HepG2 (cell line): ENCODE measurements around the gene DHFR2. TPM values are rescaled to one million over a fixed set of nuclear protein-coding genes. Genes with fewer than 3 reads are reported as not detected.

ENCODE experiments used
- ATAC-seq: fragments of 200-7000 bp; cut with Tn5 transposase; 3 replicates; pipeline ENCODE4 v1.9.1; 2020; ENCODE audit warnings: mild to moderate bottlenecking, moderate library complexity
- BruUV-seq: library from RNA; stranded (reverse); fragments of 400-500 nt; replicated peaks from 2 replicates; lab custom pipeline; 2021; lab: Mats Ljungman, UMichigan
- CTCF ChIA-PET: fragments of 300-600 bp; formaldehyde crosslinking; extraction: SDS; loops from one replicate; lab custom pipeline; 2021; ENCODE audit warnings: low total read pairs, inconsistent platforms, low intra/inter-chr PET ratio; lab: Yijun Ruan, JAX
- POLR2A ChIA-PET: fragments of 350-600 bp; sonication (Branson Sonifier 250); formaldehyde crosslinking; loops from one replicate; lab custom pipeline; 2020; ENCODE audit warnings: antibody characterized with exemption, inconsistent platforms; lab: Yijun Ruan, JAX
- DNase-seq: peaks from one replicate; pipeline ENCODE4 v3.0.0-alpha.2; 2015; ENCODE audit warnings: low spot score
- FAIRE-seq: peaks from 3 replicates; lab custom pipeline; 2011; peaks lifted over from hg19 to GRCh38; lab: Jason Lieb, UNC
- H2AFZ ChIP-seq: one replicate; pipeline ENCODE4 v1.6.1; 2011; ENCODE audit warnings: low read length, inconsistent platforms
- H3K27ac ChIP-seq: fragments of 300-600 bp; 3 replicates; pipeline ENCODE4 v1.8.0; 2011; ENCODE audit warnings: mixed run types, mild to moderate bottlenecking, mixed read lengths, low read length, inconsistent platforms; ENCODE audit not compliant: insufficient read depth; ENCODE audit errors: extremely low read length
- H3K27me3 ChIP-seq, 2 experiments: fragments of 200-600 bp in 1 of 2; 2 replicates in 1 of 2; 3 replicates in 1 of 2; pipeline versions ENCODE4 v1.6.0 to v1.8.0; 2011; ENCODE audit warnings: low read length in 2 of 2, mild to moderate bottlenecking in 2 of 2, moderate library complexity in 2 of 2, inconsistent platforms in 1 of 2; ENCODE audit not compliant: insufficient read depth in 2 of 2, control insufficient read depth in 1 of 2
- H3K36me3 ChIP-seq, 2 experiments: fragments of 200-600 bp in 1 of 2; replicated peaks in 1 of 2; 2 replicates in 1 of 2; 3 replicates in 1 of 2; pipeline versions ENCODE4 v1.5.1 to v1.8.0; 2011; ENCODE audit warnings: low read length in 2 of 2, inconsistent platforms in 1 of 2; ENCODE audit not compliant: insufficient read depth in 2 of 2, control insufficient read depth in 1 of 2
- H3K4me1 ChIP-seq: 2 replicates; pipeline ENCODE4 v1.5.1; 2012; ENCODE audit warnings: low read length, inconsistent platforms; ENCODE audit not compliant: insufficient read depth
- H3K4me2 ChIP-seq: 2 replicates; pipeline ENCODE4 v1.6.0; 2011; ENCODE audit warnings: low read depth, low read length, inconsistent platforms
- H3K4me3 ChIP-seq, 3 experiments: fragments of 200-600 bp in 1 of 3; sonication (generic), shearing (Covaris generic) in 1 of 3; replicated peaks in 1 of 3; 2 replicates each; pipeline ENCODE4 v1.5.1; 2011 to 2016; ENCODE audit warnings: low read length in 3 of 3, inconsistent platforms in 2 of 3, low read depth in 2 of 3, mild to moderate bottlenecking in 2 of 3, control low read depth in 1 of 3, mixed read lengths in 1 of 3; ENCODE audit not compliant: insufficient read depth in 1 of 3
- H3K79me2 ChIP-seq: one replicate; pipeline ENCODE4 v1.6.1; 2011; ENCODE audit warnings: low read length, inconsistent platforms; ENCODE audit not compliant: insufficient read depth
- H3K9ac ChIP-seq: 2 replicates; pipeline ENCODE4 v1.6.0; 2011; ENCODE audit warnings: mild to moderate bottlenecking, low read depth, low read length, inconsistent platforms; ENCODE audit not compliant: insufficient read depth
- H3K9me3 ChIP-seq: 2 replicates; pipeline ENCODE4 v1.5.1; 2012; ENCODE audit warnings: mild to moderate bottlenecking, low read length
- H4K20me1 ChIP-seq: 2 replicates; pipeline ENCODE4 v1.6.0; 2011; ENCODE audit warnings: inconsistent platforms, mild to moderate bottlenecking, low read length, moderate library complexity; ENCODE audit not compliant: insufficient read depth
- ATF1 ChIP-seq: IDR thresholded peaks from 2 replicates; pipeline ENCODE4 v1.6.1; 2016; ENCODE audit warnings: mild to moderate bottlenecking, control low read depth
- ESRRA ChIP-seq: sonication (generic); formaldehyde crosslinking; IDR thresholded peaks from 2 replicates; pipeline ENCODE4 v1.5.1; 2020; ENCODE audit warnings: mild to moderate bottlenecking, low read depth, missing genetic modification reagents
- HES4 ChIP-seq: sonication (generic); formaldehyde crosslinking; IDR thresholded peaks from 2 replicates; pipeline ENCODE4 v1.9.0; 2021; ENCODE audit warnings: mild to moderate bottlenecking, missing genetic modification reagents, borderline replicate concordance
- NCOA5 ChIP-seq: sonication (generic); formaldehyde crosslinking; IDR thresholded peaks from 2 replicates; pipeline ENCODE4 v1.4.0; 2020; ENCODE audit warnings: missing genetic modification reagents
- NFATC3 ChIP-seq: sonication (generic); formaldehyde crosslinking; IDR thresholded peaks from 2 replicates; pipeline ENCODE4 v1.5.1; 2020; ENCODE audit warnings: mild to moderate bottlenecking, missing genetic modification reagents
- PCBP2 ChIP-seq: fragments of 200-400 bp; formaldehyde crosslinking; optimal IDR thresholded peaks from 2 replicates; pipeline ENCODE3; 2018; ENCODE audit warnings: low read length, low read depth; ENCODE audit not compliant: poor library complexity, severe bottlenecking
- SMARCE1 ChIP-seq: fragments of 450-650 bp; IDR thresholded peaks from 2 replicates; pipeline ENCODE4 v1.6.1; 2017; ENCODE audit warnings: borderline replicate concordance
- TBP ChIP-seq: sonication (generic); formaldehyde crosslinking; IDR thresholded peaks from 2 replicates; pipeline ENCODE4 v1.5.0; 2020; ENCODE audit warnings: missing genetic modification reagents
- ZNF549 ChIP-seq: sonication (generic); formaldehyde crosslinking; IDR thresholded peaks from 2 replicates; pipeline ENCODE4 v1.5.0; 2020; ENCODE audit warnings: missing genetic modification reagents
- ZNF619 ChIP-seq: sonication (generic); formaldehyde crosslinking; IDR thresholded peaks from 2 replicates; pipeline ENCODE4 v1.4.0; 2020; ENCODE audit warnings: mild to moderate bottlenecking, missing genetic modification reagents
- ZSCAN20 ChIP-seq: sonication (generic); formaldehyde crosslinking; IDR thresholded peaks from 2 replicates; pipeline ENCODE4 v1.4.0; 2020; ENCODE audit warnings: missing genetic modification reagents, mild to moderate bottlenecking, borderline replicate concordance
- WGBS: methylation state at CpG from one replicate; pipeline ENCODE4 v1.1.6; 2017; ENCODE audit warnings: low lambda C conversion rate; 5-methylcytosine and 5-hydroxymethylcytosine counted together
- in situ Hi-C: cut with HindIII; loops from 2 replicates; pipeline ENCODE4 v1.10.0; 2017; ENCODE audit warnings: low pct_unique_long_range_greater_than_20kb; ENCODE audit not compliant: extremely low pct_ligation_motif_present
- intact Hi-C: fragments of 100-400 bp; cut with micrococcal nuclease; formaldehyde crosslinking; loops from one replicate; pipeline ENCODE4 v1.10.0; 2022; ENCODE audit not compliant: unreplicated experiment
- polyA plus RNA-seq, 8 experiments: library from polyadenylated mRNA; depleted of rRNA in 3 of 8; stranded (reverse) in 7 of 8; unstranded in 1 of 8; fragments of >200 nt; fragmentation: Illumina TruSeq in 4 of 8; extraction: Trizol in 4 of 8; gene quantifications; 2 replicates each; pipeline versions ENCODE4 v1.2.1 to v1.2.3, GENCODE V29; 2011 to 2016; ENCODE audit warnings: low read depth in 4 of 8, missing spikeins in 1 of 8, mixed read lengths in 1 of 8; ENCODE audit not compliant: insufficient read depth in 1 of 8
- total RNA-seq, 5 experiments: library from RNA; depleted of rRNA; stranded (reverse); fragments of >200 nt; fragmentation: Illumina TruSeq; extraction: Trizol; gene quantifications; 2 replicates each; pipeline ENCODE4 v1.2.3, GENCODE V29; 2016; ENCODE audit warnings: low read depth in 1 of 5
- TF ChIP-seq, protein P1 (sequence below): sonication (generic); formaldehyde crosslinking; IDR thresholded peaks from 2 replicates; pipeline ENCODE4 v1.8.0; 2022; ENCODE audit warnings: missing genetic modification reagents, mild to moderate bottlenecking, borderline replicate concordance
- TF ChIP-seq, protein P2 (sequence below): sonication (generic); formaldehyde crosslinking; IDR thresholded peaks from 2 replicates; pipeline ENCODE4 v1.4.0; 2020; ENCODE audit warnings: missing genetic modification reagents, mild to moderate bottlenecking, borderline replicate concordance
- TF ChIP-seq, protein P3 (sequence below): IDR thresholded peaks from 2 replicates; pipeline ENCODE4 v1.6.1; 2016; ENCODE audit warnings: low read depth, borderline replicate concordance
- TF ChIP-seq, protein P4 (sequence below): sonication (generic); formaldehyde crosslinking; IDR thresholded peaks from 2 replicates; pipeline ENCODE4 v1.5.0; 2020; ENCODE audit warnings: missing genetic modification reagents

Gene DHFR2
- total and polyA plus RNA-seq, 2 of the 13 experiments (the other 11 are each of a cell fraction or from before 2014, with no cell fraction given): 1.4 to 4.6 TPM

DNA sequence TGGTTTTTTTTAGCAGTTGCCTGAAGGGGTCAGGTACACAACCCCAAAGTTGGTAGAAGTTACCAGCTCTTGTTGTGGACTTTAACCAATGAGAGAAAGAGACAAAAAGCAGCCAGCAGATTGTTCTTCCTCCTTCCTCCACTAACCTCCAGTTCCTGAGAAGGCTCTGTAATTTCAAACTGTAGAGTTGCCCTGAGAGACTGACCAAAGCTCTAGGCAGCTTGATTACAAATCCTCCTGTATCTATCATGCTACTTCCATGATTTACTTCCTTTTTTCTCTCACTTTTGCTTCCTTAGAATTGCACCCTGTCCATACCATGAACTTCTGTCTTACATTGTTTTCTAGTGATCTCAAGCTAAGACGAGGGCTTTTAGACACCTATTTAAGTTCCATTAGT lies 29.4 kb upstream of the DHFR2 start:
- in situ Hi-C loops: no loop called here
- intact Hi-C loops: no loop called here
- H3K9ac ChIP-seq: no peak overlapping the region
- no peak overlapping the region for H2AFZ ChIP-seq
- FAIRE-seq: no peak
- no TSS peak for BruUV-seq
- no peak for DNase-seq
- H3K27ac ChIP-seq: no peak overlapping the region
- no peak for ATAC-seq
- H3K4me2 ChIP-seq: no peak overlapping the region
- no peaks in the 10 kb centered on the region for H3K27me3 ChIP-seq
- ChIA-PET POLR2A (no interaction called here), CTCF (no interaction called here)
- no peak overlapping the region for H3K4me3 ChIP-seq
- H3K36me3 ChIP-seq: peaks cover 0 to 11% of the 10 kb centered on the region in 2 experiments; a peak in 3 of 5 replicates
- H3K4me1 ChIP-seq: no peaks in the 10 kb centered on the region
- 100% methylated on average over 1 of the region's 1 CpG for WGBS
- H3K9me3 ChIP-seq: no peaks in the 10 kb centered on the region
- no peak for TF ChIP-seq ATF1
- no peak for TF ChIP-seq NFATC3
- no peak for TF ChIP-seq PCBP2
- TF ChIP-seq ZSCAN20 (CRISPR knock-in tag): no peak
- no peaks in the 10 kb centered on the region for H4K20me1 ChIP-seq
- no peaks in the 10 kb centered on the region for H3K79me2 ChIP-seq

DNA sequence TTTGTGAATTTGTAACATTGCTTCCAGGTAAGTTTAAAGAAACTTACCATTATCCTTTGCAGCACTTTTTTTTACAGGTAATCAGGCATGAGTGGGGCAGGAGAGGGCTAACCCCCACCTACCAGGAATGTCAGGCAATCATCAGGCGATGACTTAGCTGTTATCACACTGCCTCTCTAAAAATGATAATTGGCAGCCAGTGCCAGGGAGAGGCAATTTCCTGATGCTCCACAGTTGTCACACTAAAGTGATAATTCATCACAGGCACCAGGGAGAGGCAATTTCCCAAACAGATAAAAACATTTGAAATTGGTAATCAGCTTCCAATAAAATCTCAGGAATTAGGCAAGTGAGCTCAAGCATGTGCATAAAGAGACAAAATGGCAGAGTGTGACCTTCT lies 26.4 kb upstream of the DHFR2 start:
- intact Hi-C loops (no loop called here), in situ Hi-C loops (no loop called here)
- Histone ChIP-seq H3K4me2 (no peak overlapping the region), H2AFZ (no peak overlapping the region), H3K9me3 (no peaks in the 10 kb centered on the region), H3K9ac (no peak overlapping the region), H3K4me3 (no peak overlapping the region), H4K20me1 (no peaks in the 10 kb centered on the region), H3K36me3 (peaks cover 0 to 6% of the 10 kb centered on the region in 2 experiments; a peak in 2 of 5 replicates), H3K4me1 (no peaks in the 10 kb centered on the region), H3K27me3 (no peaks in the 10 kb centered on the region), H3K27ac (no peak overlapping the region), H3K79me2 (no peaks in the 10 kb centered on the region)
- FAIRE-seq (no peak), ATAC-seq (no peak), DNase-seq (no peak)
- BruUV-seq: no TSS peak
- ChIA-PET POLR2A (no interaction called here), CTCF (no interaction called here)
- 91% methylated on average over 1 of the region's 1 CpG for WGBS
- TF ChIP-seq ZNF619 (CRISPR knock-in tag): no peak
- no peak for TF ChIP-seq SMARCE1
- TF ChIP-seq, protein P1, sequence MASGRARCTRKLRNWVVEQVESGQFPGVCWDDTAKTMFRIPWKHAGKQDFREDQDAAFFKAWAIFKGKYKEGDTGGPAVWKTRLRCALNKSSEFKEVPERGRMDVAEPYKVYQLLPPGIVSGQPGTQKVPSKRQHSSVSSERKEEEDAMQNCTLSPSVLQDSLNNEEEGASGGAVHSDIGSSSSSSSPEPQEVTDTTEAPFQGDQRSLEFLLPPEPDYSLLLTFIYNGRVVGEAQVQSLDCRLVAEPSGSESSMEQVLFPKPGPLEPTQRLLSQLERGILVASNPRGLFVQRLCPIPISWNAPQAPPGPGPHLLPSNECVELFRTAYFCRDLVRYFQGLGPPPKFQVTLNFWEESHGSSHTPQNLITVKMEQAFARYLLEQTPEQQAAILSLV (CRISPR knock-in tag): no peak
- TF ChIP-seq, protein P2, sequence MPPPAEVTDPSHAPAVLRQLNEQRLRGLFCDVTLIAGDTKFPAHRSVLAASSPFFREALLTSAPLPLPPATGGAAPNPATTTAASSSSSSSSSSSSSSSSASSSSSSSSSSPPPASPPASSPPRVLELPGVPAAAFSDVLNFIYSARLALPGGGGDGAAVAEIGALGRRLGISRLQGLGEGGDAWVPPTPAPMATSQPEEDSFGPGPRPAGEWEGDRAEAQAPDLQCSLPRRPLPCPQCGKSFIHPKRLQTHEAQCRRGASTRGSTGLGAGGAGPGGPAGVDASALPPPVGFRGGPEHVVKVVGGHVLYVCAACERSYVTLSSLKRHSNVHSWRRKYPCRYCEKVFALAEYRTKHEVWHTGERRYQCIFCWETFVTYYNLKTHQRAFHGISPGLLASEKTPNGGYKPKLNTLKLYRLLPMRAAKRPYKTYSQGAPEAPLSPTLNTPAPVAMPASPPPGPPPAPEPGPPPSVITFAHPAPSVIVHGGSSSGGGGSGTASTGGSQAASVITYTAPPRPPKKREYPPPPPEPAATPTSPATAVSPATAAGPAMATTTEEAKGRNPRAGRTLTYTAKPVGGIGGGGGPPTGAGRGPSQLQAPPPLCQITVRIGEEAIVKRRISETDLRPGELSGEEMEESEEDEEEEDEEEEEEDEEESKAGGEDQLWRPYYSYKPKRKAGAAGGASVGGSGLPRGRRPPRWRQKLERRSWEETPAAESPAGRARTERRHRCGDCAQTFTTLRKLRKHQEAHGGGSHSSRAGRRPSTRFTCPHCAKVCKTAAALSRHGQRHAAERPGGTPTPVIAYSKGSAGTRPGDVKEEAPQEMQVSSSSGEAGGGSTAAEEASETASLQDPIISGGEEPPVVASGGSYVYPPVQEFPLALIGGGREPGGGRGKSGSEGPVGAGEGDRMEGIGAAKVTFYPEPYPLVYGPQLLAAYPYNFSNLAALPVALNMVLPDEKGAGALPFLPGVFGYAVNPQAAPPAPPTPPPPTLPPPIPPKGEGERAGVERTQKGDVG (CRISPR knock-in tag): no peak
- no peak for TF ChIP-seq HES4 (CRISPR knock-in tag)
- TF ChIP-seq, protein P3, sequence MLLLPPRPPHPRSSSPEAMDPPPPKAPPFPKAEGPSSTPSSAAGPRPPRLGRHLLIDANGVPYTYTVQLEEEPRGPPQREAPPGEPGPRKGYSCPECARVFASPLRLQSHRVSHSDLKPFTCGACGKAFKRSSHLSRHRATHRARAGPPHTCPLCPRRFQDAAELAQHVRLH: no peak
- no peak for TF ChIP-seq ESRRA
- TF ChIP-seq NCOA5 (CRISPR knock-in tag): no peak
- TF ChIP-seq TBP (CRISPR knock-in tag): no peak
- TF ChIP-seq, protein P4, sequence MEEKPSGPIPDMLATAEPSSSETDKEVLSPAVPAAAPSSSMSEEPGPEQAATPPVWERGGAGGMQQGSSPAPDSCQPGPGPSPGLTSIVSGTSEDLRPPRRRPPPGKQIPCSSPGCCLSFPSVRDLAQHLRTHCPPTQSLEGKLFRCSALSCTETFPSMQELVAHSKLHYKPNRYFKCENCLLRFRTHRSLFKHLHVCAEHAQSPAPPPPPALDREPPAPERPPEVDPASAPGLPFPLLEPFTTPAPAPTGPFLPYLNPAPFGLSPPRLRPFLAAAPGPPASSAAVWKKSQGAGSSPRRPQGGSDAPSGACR (CRISPR knock-in tag): no peak
- TF ChIP-seq ZNF549 (CRISPR knock-in tag): no peak
